Naive thymus-derived CD8-positive, alpha-beta T cell (primary cell): Measurements from ENCODE around the gene PDGFRA. TPM values are rescaled to one million over a fixed set of nuclear protein-coding genes. Genes with fewer than 3 reads are reported as not detected.
"Not testable (repeated sequence)": the region's sequence is repeated elsewhere in the genome, so short reads cannot be mapped to it uniquely, and the experiment has no call there.

ENCODE experiments used
- ATAC-seq, 2 donors: fragments of 150-1000 bp; cut with Tn5 transposase in 1 of 2; sonication (Bioruptor Pico), chemical (Tn5 transposase) in 1 of 2; 1 replicate in 1 of 2; 2 replicates in 1 of 2; pipeline ENCODE4 v1.10.0; 2021; ENCODE audit warnings: mild to moderate bottlenecking in 2 of 2, moderate library complexity in 2 of 2
- POLR2A ChIA-PET: fragments of 350-600 bp; sonication (Branson Sonifier 250); formaldehyde crosslinking; loops from one replicate; lab custom pipeline; 2021; ENCODE audit warnings: antibody characterized with exemption; lab: Charles Lee
- DNase-seq, 10 donors: peaks; one replicate each; pipeline versions ENCODE4 v3.0.0 to v3.0.0-alpha.2; 2020 to 2022
- H3K27ac Mint-ChIP-seq, 10 donors: one replicate each; pipeline ENCODE4 v1.8.0; 2020 to 2022; ENCODE audit warnings: mild to moderate bottlenecking in 10 of 10, mixed read lengths in 10 of 10, moderate library complexity in 4 of 10, inconsistent platforms in 1 of 10
- H3K27me3 Mint-ChIP-seq, 5 donors: one replicate each; pipeline ENCODE4 v1.8.0; 2021 to 2022; ENCODE audit warnings: mixed read lengths in 5 of 5
- H3K36me3 Mint-ChIP-seq, 3 donors: one replicate each; pipeline ENCODE4 v1.8.0; 2020 to 2022; ENCODE audit warnings: mixed read lengths in 3 of 3, mild to moderate bottlenecking in 2 of 3, inconsistent platforms in 1 of 3
- H3K4me1 Mint-ChIP-seq, 4 donors: one replicate each; pipeline ENCODE4 v1.8.0; 2021 to 2022; ENCODE audit warnings: mixed read lengths in 4 of 4
- H3K4me3 Mint-ChIP-seq, 10 donors: one replicate each; pipeline ENCODE4 v1.8.0; 2020 to 2022; ENCODE audit warnings: mild to moderate bottlenecking in 10 of 10, mixed read lengths in 10 of 10, moderate library complexity in 6 of 10, inconsistent platforms in 1 of 10
- H3K9me3 Mint-ChIP-seq, 9 donors: one replicate each; pipeline ENCODE4 v1.8.0; 2020 to 2022; ENCODE audit warnings: mixed read lengths in 9 of 9, mild to moderate bottlenecking in 3 of 9, inconsistent platforms in 1 of 9, moderate library complexity in 1 of 9
- polyA plus RNA-seq, 3 donors: library from polyadenylated mRNA; unstranded; fragments of 300-500 nt; fragmentation: Illumina TruSeq; gene quantifications; one replicate each; pipeline ENCODE4 v1.2.3, GENCODE V29; 2021
- total RNA-seq, 8 experiments: library from RNA in 2 of 8; stranded (reverse) in 2 of 8; gene quantifications; one replicate each; pipeline ENCODE4 v1.2.3 and lab custom pipeline; 2021 to 2026

PDGFRA gene
- total and polyA plus RNA-seq, 5 experiments from 2014 or later: not detected

DNA sequence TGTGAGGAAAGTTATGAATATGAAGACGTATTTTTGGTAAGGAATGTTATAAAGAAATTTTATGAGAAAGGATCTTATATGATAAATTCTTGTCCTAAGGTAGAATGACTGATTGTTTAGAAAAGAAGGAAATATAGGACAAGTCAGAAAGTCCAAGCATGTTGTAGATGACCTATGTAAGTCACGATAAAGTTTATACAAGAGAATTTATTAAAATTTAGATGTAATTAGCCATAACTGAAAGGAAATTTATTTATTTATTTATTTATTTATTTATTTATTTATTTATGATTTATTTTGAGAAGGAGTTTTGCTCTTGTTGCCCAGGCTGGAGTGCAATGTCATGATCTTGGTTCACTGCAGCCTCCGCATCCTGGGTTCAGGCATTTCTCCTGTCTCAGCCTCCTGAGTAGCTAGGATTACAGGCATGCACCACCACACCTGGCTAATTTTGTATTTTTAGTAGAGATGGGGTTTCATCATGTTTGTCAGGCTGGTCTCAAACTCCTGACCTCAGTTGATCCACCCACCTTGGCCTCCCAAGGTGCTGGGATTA lies 12.3 kb downstream of the PDGFRA start:
- H3K4me3 Mint-ChIP-seq, DNase-seq, H3K4me1 Mint-ChIP-seq, POLR2A ChIA-PET, ATAC-seq, H3K27ac Mint-ChIP-seq: not testable (repeated sequence)
- H3K27me3 Mint-ChIP-seq: peaks cover 9 to 44% (median 26%) of the 10 kb centered on the region in 5 donors
- peaks cover 0 to 16% (median 8%) of the 10 kb centered on the region in 9 donors for H3K9me3 Mint-ChIP-seq
- peaks cover 0 to 11% (median 2%) of the 10 kb centered on the region in 3 donors for H3K36me3 Mint-ChIP-seq

DNA sequence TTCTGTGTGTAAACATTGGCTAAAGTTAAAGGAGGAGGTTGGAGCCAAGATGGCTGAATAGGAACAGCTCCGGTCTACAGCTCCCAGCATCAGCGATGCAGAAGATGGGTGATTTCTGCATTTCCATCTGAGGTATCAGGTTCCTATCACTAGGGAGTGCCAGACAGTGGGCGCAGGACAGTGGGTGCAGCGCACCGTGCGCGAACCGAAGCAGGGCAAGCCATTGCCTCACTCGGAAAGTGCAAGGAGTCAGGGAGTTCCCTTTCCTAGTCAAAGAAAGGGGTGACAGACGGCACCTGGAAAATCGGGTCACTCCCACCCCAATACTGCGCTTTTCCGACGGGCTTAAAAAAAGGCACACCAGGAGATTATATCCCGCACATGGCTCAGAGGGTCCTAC lies 14.4 kb downstream of the PDGFRA start:
- POLR2A ChIA-PET, DNase-seq, H3K27ac Mint-ChIP-seq, H3K4me1 Mint-ChIP-seq, ATAC-seq, H3K4me3 Mint-ChIP-seq: not testable (repeated sequence)
- Mint-ChIP-seq H3K9me3 (peaks cover 0 to 17% (median 10%) of the 10 kb centered on the region in 9 donors), H3K27me3 (peaks cover 7 to 29% (median 17%) of the 10 kb centered on the region in 5 donors), H3K36me3 (peaks cover 0 to 11% (median 2%) of the 10 kb centered on the region in 3 donors)

DNA sequence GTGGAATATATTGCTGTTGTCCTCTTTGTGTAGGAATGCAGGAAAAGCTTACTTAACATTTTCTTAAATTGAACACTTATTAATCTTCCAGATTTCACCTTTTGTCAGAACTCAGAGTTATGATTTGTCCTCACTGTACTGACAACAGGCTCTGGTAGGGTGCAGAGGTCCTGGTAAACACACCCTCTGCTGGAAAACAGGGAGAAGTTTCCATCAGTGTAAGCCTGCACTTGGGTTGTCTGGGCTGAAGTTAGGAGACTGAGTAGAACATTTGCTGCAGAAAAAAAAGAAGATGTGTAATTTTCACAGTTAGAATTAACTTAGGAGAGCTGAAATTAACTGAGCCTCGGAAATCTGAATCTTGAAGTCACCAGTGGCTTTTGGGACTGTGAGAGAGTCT lies 23.2 kb downstream of the PDGFRA start:
- H3K27me3 Mint-ChIP-seq, POLR2A ChIA-PET, H3K4me3 Mint-ChIP-seq, H3K27ac Mint-ChIP-seq, H3K36me3 Mint-ChIP-seq, H3K4me1 Mint-ChIP-seq, ATAC-seq, DNase-seq: not testable (repeated sequence)
- peaks cover 0 to 27% (median 6%) of the 10 kb centered on the region in 9 donors for H3K9me3 Mint-ChIP-seq

DNA sequence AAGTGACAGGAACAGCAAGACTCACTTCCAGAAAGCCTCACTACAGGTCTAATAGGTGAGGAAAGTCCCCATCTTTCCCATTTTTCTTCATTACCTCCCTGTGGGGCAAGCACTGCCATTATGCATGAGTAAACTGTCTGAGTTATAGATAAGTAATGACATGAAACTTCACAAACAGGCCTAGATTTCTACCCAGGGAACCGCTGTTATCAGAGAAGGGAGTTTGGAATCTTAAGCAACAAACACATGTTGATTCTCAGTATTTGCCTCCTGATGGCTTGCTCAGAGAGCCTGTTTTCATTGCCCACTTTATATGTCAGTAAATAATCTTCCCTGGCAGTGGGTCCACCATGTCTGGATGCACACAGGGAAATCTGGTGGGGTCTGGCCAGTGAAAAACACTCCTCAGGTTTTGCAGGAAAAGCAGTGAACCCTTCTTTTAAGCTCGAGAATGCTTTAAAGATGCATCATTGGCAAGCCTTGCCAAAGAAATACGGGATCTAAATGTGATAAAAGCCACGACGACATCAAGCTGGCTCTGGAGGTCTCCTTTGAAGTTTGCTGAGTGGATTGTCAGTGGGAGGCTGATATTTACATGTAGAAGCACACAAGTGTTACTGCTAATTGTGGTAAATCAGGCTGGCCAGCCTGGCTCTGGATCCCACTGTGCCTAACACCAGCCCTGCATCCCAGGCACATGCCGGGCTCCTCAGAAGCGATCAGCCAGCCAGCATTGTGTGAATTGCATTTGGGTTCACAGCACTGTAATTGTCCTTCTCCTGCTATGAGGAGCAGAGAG lies 25.2 kb downstream of the PDGFRA start:
- no peak for ATAC-seq
- Mint-ChIP-seq H3K36me3 (no peaks in the 10 kb centered on the region), H3K4me3 (no peak overlapping the region)

DNA sequence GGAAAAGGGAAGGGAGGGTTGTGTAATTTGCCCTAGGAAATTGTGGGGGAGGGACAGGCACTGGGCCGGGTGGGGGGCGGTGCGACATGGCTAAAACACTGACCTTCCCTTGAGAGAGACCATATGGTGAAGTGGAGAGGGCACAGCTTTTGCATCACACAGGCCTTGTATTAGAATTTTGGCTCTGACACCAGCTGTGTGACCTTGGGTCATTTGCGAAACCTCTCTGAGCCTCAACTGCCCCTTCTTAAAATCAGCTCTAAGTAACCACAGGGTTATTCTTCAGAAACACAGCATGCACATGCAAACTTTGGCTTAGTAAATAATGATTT lies 25.8 kb downstream of the PDGFRA start:
- peaks cover 2 to 12% (median 7%) of the 10 kb centered on the region in 5 donors for H3K27me3 Mint-ChIP-seq
- H3K9me3 Mint-ChIP-seq: peaks cover 0 to 16% (median 0%) of the 10 kb centered on the region in 9 donors
- no peaks in the 10 kb centered on the region for H3K36me3 Mint-ChIP-seq
- no peak overlapping the region for H3K4me3 Mint-ChIP-seq
- ATAC-seq (no peak), DNase-seq (no peak)
- no peaks in the 10 kb centered on the region for H3K4me1 Mint-ChIP-seq
- no peak overlapping the region for H3K27ac Mint-ChIP-seq
- POLR2A ChIA-PET: no interaction called here

More for the DNA sequence above, 25.2 kb downstream of the PDGFRA start:
- peaks cover 0 to 22% (median 0%) of the 10 kb centered on the region in 9 donors for H3K9me3 Mint-ChIP-seq
- H3K27ac Mint-ChIP-seq: no peak overlapping the region
- no peak for DNase-seq
- POLR2A ChIA-PET: no interaction called here
- no peaks in the 10 kb centered on the region for H3K4me1 Mint-ChIP-seq
- peaks cover 2 to 9% (median 7%) of the 10 kb centered on the region in 5 donors for H3K27me3 Mint-ChIP-seq

DNA sequence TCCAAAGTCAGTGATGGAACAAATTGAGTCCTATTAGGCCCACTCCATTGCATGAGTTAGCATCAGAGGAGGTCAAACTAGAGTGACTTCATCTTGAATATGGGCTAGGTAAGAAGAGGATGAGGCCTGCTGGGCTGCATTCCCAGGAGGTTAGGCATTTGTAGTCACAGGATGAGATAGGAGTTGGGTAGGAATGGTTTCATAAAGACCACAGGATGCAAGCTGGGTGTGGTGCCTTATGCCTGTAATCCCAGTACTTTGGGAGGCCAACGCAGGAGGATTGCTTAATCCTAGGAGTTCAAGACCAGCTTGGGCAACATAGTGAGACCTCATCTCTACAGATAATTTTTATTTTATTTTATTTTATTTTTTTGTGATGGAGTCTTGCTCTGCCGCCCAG lies 26.8 kb downstream of the PDGFRA start:
- Mint-ChIP-seq H3K4me1 (no peaks in the 10 kb centered on the region), H3K27me3 (peaks cover 2 to 12% (median 9%) of the 10 kb centered on the region in 5 donors), H3K36me3 (no peaks in the 10 kb centered on the region), H3K27ac (peak overlapping the region in 1 of 10 donors; percentile 81), H3K9me3 (peaks cover 0 to 6% (median 0%) of the 10 kb centered on the region in 9 donors), H3K4me3 (no peak overlapping the region)
- DNase-seq (no peak), ATAC-seq (no peak)
- POLR2A ChIA-PET: no interaction called here

DNA sequence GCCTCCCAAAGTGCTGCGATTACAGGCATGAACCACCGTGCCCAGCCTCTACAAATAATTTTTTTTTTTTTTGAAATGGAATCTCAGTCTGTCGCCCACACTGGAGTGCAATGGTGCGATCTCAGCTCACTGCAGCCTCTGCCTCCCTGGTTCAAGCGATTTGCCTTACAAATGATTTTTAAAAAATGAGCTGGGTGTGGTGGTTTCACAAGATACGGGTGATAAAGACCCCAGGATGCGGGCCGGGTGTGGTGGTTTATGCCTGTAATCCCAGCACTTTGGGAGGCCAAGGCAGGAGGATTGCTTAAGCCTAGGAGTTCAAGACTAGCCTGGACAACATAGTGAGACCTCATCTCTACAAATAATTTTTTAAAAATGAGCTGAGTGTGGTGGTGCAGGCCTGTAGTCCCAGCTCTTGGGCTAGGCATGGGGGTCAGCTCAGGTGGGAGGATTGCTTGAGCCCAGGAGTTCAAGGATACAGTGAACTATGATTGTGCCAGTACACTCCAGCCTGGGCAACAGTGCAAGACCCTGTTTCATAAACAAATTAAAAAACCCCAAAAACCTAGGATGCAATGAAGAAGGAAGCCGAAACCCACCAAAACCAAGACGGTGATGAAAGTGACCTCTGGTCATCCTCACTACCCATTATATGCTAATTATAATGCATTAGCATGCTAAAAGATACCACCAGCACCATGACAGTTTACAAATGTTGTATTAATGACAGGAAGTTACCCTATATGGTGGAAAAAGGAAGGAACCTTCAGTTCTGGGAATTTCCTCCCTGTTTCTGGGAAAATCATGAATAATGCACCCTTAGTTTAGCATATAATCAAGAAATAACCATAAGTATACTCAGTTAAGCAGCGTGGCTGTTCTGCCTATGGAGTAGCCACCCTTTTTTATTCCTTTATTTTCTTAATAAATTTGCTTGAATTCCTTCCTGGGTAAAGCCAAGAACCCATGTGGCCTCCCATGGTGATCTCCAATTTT lies 27.7 kb downstream of the PDGFRA start:
- Mint-ChIP-seq H3K27me3 (peaks cover 3 to 12% (median 9%) of the 10 kb centered on the region in 5 donors), H3K9me3 (peaks cover 0 to 3% (median 0%) of the 10 kb centered on the region in 9 donors), H3K4me3 (no peak overlapping the region), H3K27ac (no peak overlapping the region), H3K4me1 (no peaks in the 10 kb centered on the region), H3K36me3 (no peaks in the 10 kb centered on the region)
- DNase-seq (no peak), ATAC-seq (no peak)
- POLR2A ChIA-PET: no interaction called here

DNA sequence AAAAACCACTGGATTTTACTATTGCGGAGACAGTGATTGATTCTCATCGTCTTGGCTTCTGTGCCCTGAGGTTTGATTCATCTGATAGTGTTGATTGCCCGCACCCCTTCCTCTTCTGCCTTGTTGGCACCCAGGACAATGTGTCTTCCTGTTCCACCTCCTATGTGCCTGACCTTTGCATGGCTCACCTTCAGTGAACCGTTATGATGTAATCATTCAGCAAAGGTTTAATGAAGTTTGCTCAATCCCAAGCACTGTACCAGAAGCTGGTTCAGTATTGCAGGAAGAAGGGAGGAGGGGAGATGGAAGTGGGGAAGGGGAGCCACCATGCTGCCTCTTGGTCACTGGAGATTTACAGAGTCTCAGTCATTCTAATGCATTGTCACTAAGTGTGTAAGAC lies 36.3 kb downstream of the PDGFRA start:
- H3K4me1 Mint-ChIP-seq: no peaks in the 10 kb centered on the region
- no peak overlapping the region for H3K27ac Mint-ChIP-seq
- DNase-seq: no peak
- POLR2A ChIA-PET: no interaction called here
- H3K9me3 Mint-ChIP-seq: peaks cover 0 to 2% (median 0%) of the 10 kb centered on the region in 9 donors
- ATAC-seq: no peak
- no peaks in the 10 kb centered on the region for H3K36me3 Mint-ChIP-seq
- H3K27me3 Mint-ChIP-seq: peaks cover 2 to 9% (median 7%) of the 10 kb centered on the region in 5 donors
- no peak overlapping the region for H3K4me3 Mint-ChIP-seq

DNA sequence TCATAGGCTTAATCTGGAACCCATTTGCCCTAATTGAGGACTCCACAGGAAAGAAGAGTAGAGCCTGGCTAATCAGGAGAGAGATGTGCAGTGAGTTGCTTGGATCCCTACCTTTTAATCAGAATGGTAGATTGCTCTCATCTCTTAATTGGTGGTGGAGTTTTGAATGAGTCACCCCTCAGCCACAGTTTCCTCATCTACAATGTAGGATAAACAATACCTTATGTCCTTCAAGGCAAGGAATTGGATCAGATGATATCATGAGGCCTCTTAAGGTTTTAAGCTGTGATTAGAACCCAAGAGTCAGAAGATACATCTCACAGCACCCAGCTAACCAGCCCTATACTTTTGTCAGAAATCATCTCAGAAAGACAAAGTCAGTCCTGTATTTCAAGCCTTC lies 39.1 kb downstream of the PDGFRA start:
- Mint-ChIP-seq H3K9me3 (peaks cover 0 to 2% (median 0%) of the 10 kb centered on the region in 9 donors), H3K27me3 (peaks cover 5 to 22% (median 12%) of the 10 kb centered on the region in 5 donors), H3K4me1 (no peaks in the 10 kb centered on the region), H3K36me3 (no peaks in the 10 kb centered on the region), H3K27ac (no peak overlapping the region), H3K4me3 (no peak overlapping the region)
- ATAC-seq: no peak
- POLR2A ChIA-PET: no interaction called here
- no peak for DNase-seq

DNA sequence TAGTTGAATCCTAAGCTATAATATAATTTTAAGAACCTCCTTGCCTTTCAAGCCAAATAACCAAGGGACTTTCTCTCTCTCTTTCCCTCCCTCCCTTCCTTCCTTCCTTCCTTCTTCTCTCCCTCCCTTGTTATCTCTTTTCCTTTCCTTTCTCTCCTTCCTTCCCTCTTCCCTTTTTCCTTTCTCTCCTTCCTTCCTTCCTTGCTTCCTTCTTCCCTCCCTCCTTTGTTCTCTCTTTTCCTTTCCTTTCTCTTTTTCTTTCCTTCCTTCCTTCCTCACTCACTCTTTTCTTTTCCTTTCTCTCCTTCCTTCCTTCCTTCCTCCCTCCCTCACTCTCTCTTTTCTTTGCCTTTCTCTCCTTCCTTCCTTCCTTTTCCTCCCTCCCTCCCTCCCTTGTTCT lies 42.4 kb downstream of the PDGFRA start:
- Mint-ChIP-seq H3K9me3 (peaks cover 0 to 2% (median 0%) of the 10 kb centered on the region in 9 donors), H3K36me3 (no peaks in the 10 kb centered on the region), H3K4me3 (no peak overlapping the region), H3K4me1 (no peaks in the 10 kb centered on the region), H3K27me3 (peaks cover 11 to 32% (median 19%) of the 10 kb centered on the region in 5 donors), H3K27ac (no peak overlapping the region)
- ATAC-seq (no peak), DNase-seq (no peak)
- POLR2A ChIA-PET: no interaction called here

DNA sequence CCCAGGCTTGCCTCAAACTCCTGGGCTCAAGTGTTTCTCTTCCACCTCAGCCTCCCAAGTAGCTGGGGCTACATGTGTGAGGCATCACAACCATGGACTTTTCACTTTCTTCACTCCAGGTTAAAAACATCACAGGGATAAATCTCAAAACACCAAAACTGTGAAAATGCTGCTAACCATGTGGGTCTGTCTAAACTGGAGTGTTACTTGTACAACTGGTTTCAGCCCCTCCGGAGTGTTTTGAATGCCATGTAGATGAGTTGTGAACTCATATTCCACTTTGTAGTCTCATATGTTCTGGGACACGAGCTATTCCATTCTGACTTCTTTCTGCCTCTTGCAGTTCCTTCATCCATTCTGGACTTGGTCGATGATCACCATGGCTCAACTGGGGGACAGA lies 43.0 kb downstream of the PDGFRA start:
- ATAC-seq: no peak
- no peak overlapping the region for H3K27ac Mint-ChIP-seq
- POLR2A ChIA-PET: no interaction called here

DNA sequence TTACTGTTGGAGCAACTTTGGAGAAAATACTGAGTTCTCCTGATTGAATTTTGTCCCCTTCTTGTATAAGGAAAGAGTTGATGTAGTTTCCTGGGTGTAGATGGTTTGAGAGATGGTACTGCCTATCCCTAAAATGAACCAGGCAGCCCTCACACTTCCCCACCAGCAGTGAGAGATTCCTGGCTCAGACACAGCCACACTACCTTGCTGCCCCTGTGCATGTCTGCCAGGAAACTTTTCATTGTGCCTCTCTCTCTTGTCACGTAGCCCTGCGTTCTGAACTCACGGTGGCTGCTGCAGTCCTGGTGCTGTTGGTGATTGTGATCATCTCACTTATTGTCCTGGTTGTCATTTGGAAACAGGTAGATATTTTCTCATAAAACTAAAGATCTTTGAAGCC lies 45.2 kb downstream of the PDGFRA start:
- no peaks in the 10 kb centered on the region for H3K4me1 Mint-ChIP-seq
- H3K36me3 Mint-ChIP-seq: no peaks in the 10 kb centered on the region
- H3K4me3 Mint-ChIP-seq: no peak overlapping the region
- peaks cover 11 to 43% (median 25%) of the 10 kb centered on the region in 5 donors for H3K27me3 Mint-ChIP-seq
- peaks cover 0 to 1% (median 0%) of the 10 kb centered on the region in 9 donors for H3K9me3 Mint-ChIP-seq
- POLR2A ChIA-PET: no interaction called here
- no peak overlapping the region for H3K27ac Mint-ChIP-seq
- no peak for ATAC-seq
- DNase-seq: no peak

More for the DNA sequence above, 43.0 kb downstream of the PDGFRA start:
- Mint-ChIP-seq H3K36me3 (no peaks in the 10 kb centered on the region), H3K9me3 (peaks cover 0 to 2% (median 0%) of the 10 kb centered on the region in 9 donors), H3K27me3 (peaks cover 11 to 38% (median 19%) of the 10 kb centered on the region in 5 donors), H3K4me3 (no peak overlapping the region), H3K4me1 (no peaks in the 10 kb centered on the region)
- DNase-seq: no peak
